Neural progenitor cell (in vitro differentiated cells): Measurements from ENCODE around the gene SYNDIG1. TPM values are rescaled to one million over a fixed set of nuclear protein-coding genes. Genes with fewer than 3 reads are reported as not detected.

Experiments
- DNase-seq: peaks from one replicate; pipeline ENCODE4 v3.0.0-alpha.2; 2016; ENCODE audit warnings: low spot score
- H2AFZ ChIP-seq: fragments of 200-600 bp; sonication (generic); replicated peaks from 2 replicates; pipeline ENCODE4 v1.6.1; 2016; ENCODE audit warnings: antibody characterized with exemption
- H3F3A ChIP-seq: fragments of 200-600 bp; sonication (generic); 2 replicates; pipeline ENCODE4 v1.6.1; 2016; ENCODE audit warnings: antibody characterized with exemption, low read depth
- H3K27ac ChIP-seq: fragments of 200-600 bp; sonication (generic); 2 replicates; pipeline ENCODE4 v1.5.1; 2016; ENCODE audit warnings: mild to moderate bottlenecking
- H3K27me3 ChIP-seq: fragments of 200-600 bp; sonication (generic); 2 replicates; pipeline ENCODE4 v1.6.1; 2016; ENCODE audit warnings: mild to moderate bottlenecking, moderate library complexity
- H3K36me3 ChIP-seq: fragments of 200-600 bp; sonication (generic); 2 replicates; pipeline ENCODE4 v1.5.1; 2016
- H3K4me1 ChIP-seq: fragments of 200-600 bp; sonication (generic); 2 replicates; pipeline ENCODE4 v1.6.1; 2016; ENCODE audit warnings: mixed run types
- H3K4me2 ChIP-seq: fragments of 200-600 bp; sonication (generic); 2 replicates; pipeline ENCODE4 v1.6.1; 2016
- H3K4me3 ChIP-seq: fragments of 200-600 bp; sonication (generic); 2 replicates; pipeline ENCODE4 v1.5.1; 2016
- H3K79me2 ChIP-seq: fragments of 200-600 bp; sonication (generic); 2 replicates; pipeline ENCODE4 v1.6.1; 2016; ENCODE audit warnings: low read depth
- H3K9ac ChIP-seq: fragments of 200-600 bp; sonication (generic); 2 replicates; pipeline ENCODE4 v1.6.1; 2016
- H3K9me3 ChIP-seq: fragments of 200-600 bp; sonication (generic); 2 replicates; pipeline ENCODE4 v1.5.1; 2016; ENCODE audit warnings: low read depth
- H4K20me1 ChIP-seq: fragments of 200-600 bp; sonication (generic); 2 replicates; pipeline ENCODE4 v1.6.1; 2016; ENCODE audit warnings: low read depth
- H3K27ac Mint-ChIP-seq: 3 replicates; pipeline ENCODE4 v1.8.0; 2021; ENCODE audit warnings: mixed read lengths
- H3K27me3 Mint-ChIP-seq: 2 replicates; pipeline ENCODE4 v1.8.0; 2022; ENCODE audit warnings: low read depth, mild to moderate bottlenecking, inconsistent platforms, moderate library complexity, mixed read lengths; ENCODE audit not compliant: insufficient read depth
- H3K36me3 Mint-ChIP-seq: 3 replicates; pipeline ENCODE4 v1.8.0; 2021; ENCODE audit warnings: mixed read lengths
- H3K4me1 Mint-ChIP-seq: 3 replicates; pipeline ENCODE4 v1.8.0; 2021; ENCODE audit warnings: mixed read lengths
- H3K4me3 Mint-ChIP-seq: 3 replicates; pipeline ENCODE4 v1.8.0; 2021; ENCODE audit warnings: mild to moderate bottlenecking, moderate library complexity, mixed read lengths
- H3K9me3 Mint-ChIP-seq: 3 replicates; pipeline ENCODE4 v1.8.0; 2020; ENCODE audit warnings: mixed read lengths
- CTCF ChIP-seq: fragments of 200-600 bp; sonication (generic); IDR thresholded peaks from 2 replicates; pipeline ENCODE4 v1.5.1; 2017; ENCODE audit warnings: antibody characterized with exemption, mild to moderate bottlenecking
- EZH2 ChIP-seq: fragments of 200-600 bp; sonication (generic); IDR thresholded peaks from 2 replicates; pipeline ENCODE4 v1.6.1; 2017; ENCODE audit warnings: antibody characterized with exemption, mild to moderate bottlenecking, moderate library complexity
- EZH2phosphoT487 ChIP-seq: fragments of 200-600 bp; sonication (generic); IDR thresholded peaks from 2 replicates; pipeline ENCODE4 v1.6.1; 2017; ENCODE audit warnings: antibody characterized with exemption
- total RNA-seq: library from RNA; depleted of rRNA; stranded (reverse); fragments of >200 nt; gene quantifications from 2 replicates; pipeline ENCODE4 v1.2.3, GENCODE V29; 2015; ENCODE audit warnings: low replicate concordance

Gene SYNDIG1
- total RNA-seq, 1 donor from 2014 or later = 1.0 TPM

DNA sequence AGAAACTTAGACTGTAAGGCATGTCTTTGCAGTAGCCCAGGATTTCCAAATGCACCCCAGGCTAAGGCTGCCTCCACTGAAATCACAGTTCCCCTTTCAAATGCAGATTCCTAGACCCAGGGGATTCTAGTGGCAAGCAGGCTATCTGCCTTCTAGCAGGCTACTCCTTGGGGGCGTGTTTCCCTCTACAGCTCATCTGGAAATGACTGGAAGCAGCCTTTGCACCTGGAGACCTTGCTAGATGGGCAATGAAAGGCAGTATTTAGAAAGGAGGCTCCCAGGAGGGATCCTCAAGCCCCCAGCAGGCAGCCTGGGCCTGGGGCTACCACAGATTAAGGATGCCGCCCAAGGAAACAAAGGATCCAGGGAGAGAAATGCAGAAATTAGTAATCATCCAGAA is 26.0 kb upstream of the SYNDIG1 start:
- Histone ChIP-seq H3K79me2 (no peaks in the 10 kb centered on the region), H3K9me3 (no peaks in the 10 kb centered on the region), H3K4me3 (no peak overlapping the region), H2AFZ (no peak overlapping the region), H3K36me3 (no peaks in the 10 kb centered on the region), H3F3A (peaks cover 22% of the 10 kb centered on the region), H3K27me3 (no peaks in the 10 kb centered on the region), H3K4me2 (peak overlapping the region; percentile 41), H3K4me1 (peaks cover 20% of the 10 kb centered on the region), H4K20me1 (no peaks in the 10 kb centered on the region), H3K9ac (no peak overlapping the region), H3K27ac (no peak overlapping the region)
- Mint-ChIP-seq H3K9me3 (no peaks in the 10 kb centered on the region), H3K27me3 (peaks cover 9% of the 10 kb centered on the region), H3K4me1 (peaks cover 11% of the 10 kb centered on the region), H3K27ac (no peak overlapping the region), H3K4me3 (no peak overlapping the region), H3K36me3 (no peaks in the 10 kb centered on the region)
- peak; percentile 30 for DNase-seq
- TF ChIP-seq EZH2 = no peak
- TF ChIP-seq EZH2phosphoT487 = no peak
- no peak for TF ChIP-seq CTCF

DNA sequence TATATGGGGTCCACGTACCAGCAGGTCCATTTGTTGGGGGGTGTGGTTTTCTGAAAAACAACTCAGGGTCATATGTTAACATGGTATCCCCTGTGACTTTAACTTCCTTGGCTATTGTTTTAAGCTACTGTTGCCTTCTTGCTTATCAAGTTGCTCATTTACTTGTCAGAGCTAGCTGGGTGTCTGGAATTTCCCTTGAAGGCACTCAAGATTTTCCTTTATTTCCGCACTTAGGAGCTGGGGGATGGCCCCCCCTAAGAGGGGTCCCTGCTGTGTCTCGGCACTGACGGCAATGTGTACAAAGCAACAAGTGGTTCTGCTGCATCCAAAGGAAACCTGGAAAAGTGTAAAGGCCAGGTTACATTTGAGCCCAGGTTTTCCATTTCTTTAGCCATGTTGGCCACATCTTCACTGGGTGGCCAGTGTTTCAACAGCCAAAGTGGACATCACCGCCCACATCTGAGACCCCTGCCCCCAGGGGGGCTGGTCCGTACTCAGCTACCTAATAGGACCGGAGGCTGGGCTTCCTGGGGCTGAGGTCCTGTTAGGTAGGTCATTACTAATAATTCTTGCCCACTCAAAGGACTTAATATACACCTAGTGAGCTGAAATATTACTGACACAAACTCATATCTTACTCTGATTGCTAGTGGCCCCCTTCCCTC is 24.8 kb upstream of the SYNDIG1 start:
- H2AFZ ChIP-seq = no peak overlapping the region
- H4K20me1 ChIP-seq = no peaks in the 10 kb centered on the region
- no peak overlapping the region for H3K27ac ChIP-seq
- H3K27ac Mint-ChIP-seq = no peak overlapping the region
- no peak overlapping the region for H3K9ac ChIP-seq
- peaks cover 22% of the 10 kb centered on the region for H3F3A ChIP-seq
- H3K79me2 ChIP-seq = no peaks in the 10 kb centered on the region
- H3K27me3 Mint-ChIP-seq = peaks cover 7% of the 10 kb centered on the region
- peaks cover 20% of the 10 kb centered on the region for H3K4me1 ChIP-seq
- no peaks in the 10 kb centered on the region for H3K36me3 ChIP-seq
- H3K27me3 ChIP-seq = no peaks in the 10 kb centered on the region
- DNase-seq = no peak
- H3K36me3 Mint-ChIP-seq = no peaks in the 10 kb centered on the region
- peak overlapping the region; percentile 5 for H3K4me2 ChIP-seq
- H3K4me3 Mint-ChIP-seq = no peak overlapping the region
- no peak overlapping the region for H3K4me3 ChIP-seq
- no peaks in the 10 kb centered on the region for H3K9me3 Mint-ChIP-seq
- TF ChIP-seq EZH2 (no peak), EZH2phosphoT487 (no peak), CTCF (no peak)
- no peaks in the 10 kb centered on the region for H3K9me3 ChIP-seq
- H3K4me1 Mint-ChIP-seq = peaks cover 11% of the 10 kb centered on the region

DNA sequence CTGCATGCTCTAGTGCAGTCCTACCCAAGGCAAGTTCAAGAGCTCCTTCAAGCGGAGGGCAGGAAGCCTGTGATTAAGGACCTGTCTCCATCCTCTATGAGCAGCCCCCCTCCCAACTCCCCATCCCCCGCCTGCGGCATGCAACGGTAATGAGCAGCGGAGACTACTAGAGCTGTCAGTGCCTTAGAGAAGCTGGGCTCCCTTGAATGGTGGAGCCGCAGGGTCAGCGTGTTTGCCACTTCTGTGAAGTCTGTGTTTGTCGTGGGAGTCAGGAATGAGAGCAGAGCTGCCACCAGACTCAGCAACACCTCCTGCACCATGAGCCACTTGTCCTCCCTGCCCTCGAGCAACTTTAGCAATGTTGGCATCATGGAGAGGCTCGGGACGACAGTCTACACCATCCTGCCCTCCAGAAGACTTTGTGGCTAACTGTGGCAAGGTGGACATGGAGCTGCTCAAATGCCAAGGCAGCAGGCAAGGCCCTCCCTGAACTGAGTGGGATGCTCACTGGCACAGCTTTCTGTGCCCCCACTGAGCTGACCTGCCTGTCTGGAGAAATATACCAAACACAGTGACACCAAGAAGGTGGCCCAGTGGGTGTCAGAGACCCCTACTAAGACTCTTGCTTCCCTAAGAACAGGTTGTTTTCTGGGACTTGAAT is 23.8 kb upstream of the SYNDIG1 start:
- Mint-ChIP-seq H3K36me3 (no peaks in the 10 kb centered on the region), H3K9me3 (no peaks in the 10 kb centered on the region), H3K27ac (no peak overlapping the region), H3K4me3 (no peak overlapping the region), H3K4me1 (peaks cover 11% of the 10 kb centered on the region), H3K27me3 (peaks cover 9% of the 10 kb centered on the region)
- Histone ChIP-seq H3K36me3 (no peaks in the 10 kb centered on the region), H3K4me3 (no peak overlapping the region), H4K20me1 (no peaks in the 10 kb centered on the region), H3K27me3 (no peaks in the 10 kb centered on the region), H3K9ac (no peak overlapping the region), H3K9me3 (no peaks in the 10 kb centered on the region), H3K27ac (no peak overlapping the region), H2AFZ (no peak overlapping the region), H3K4me1 (peaks cover 20% of the 10 kb centered on the region), H3K79me2 (no peaks in the 10 kb centered on the region), H3F3A (peaks cover 22% of the 10 kb centered on the region), H3K4me2 (no peak overlapping the region)
- no peak for TF ChIP-seq EZH2phosphoT487
- no peak for TF ChIP-seq EZH2
- TF ChIP-seq CTCF = no peak
- peak; percentile 31 for DNase-seq
